Germinal center (tissue), 1 donor: ENCODE results near the gene MAPK12.

Experiments used
- DNase-seq: peaks from one replicate; pipeline ENCODE4 v3.0.0; 2012; ENCODE audit warnings: mixed read lengths, low spot score

Gene MAPK12

GRCh38 chr22:50261615-50262459 is at the start of gene MAPK12:
Gene MAPK12, minus strand, starts transcription at chr22:50261683. Its CDS starts 174 bp downstream, at chr22:50261509.
- no peak for DNase-seq

GRCh38 chr22:50310949-50311444 is 49.5 kb upstream of the MAPK12 start:
- DNase-seq = no peak

GRCh38 chr22:50310031-50310722 is 48.7 kb upstream of the MAPK12 start:
- DNase-seq = no peak

GRCh38 chr22:50309601-50309991 is 48.1 kb upstream of the MAPK12 start:
- no peak for DNase-seq

- DNase-seq = no peak
Measured at GRCh38 chr22:50308986-50309600, 47.6 kb upstream of the MAPK12 start.

GRCh38 chr22:50308597-50308935 is 47.1 kb upstream of the MAPK12 start:
- no peak for DNase-seq

GRCh38 chr22:50307890-50308596 is 46.6 kb upstream of the MAPK12 start:
- DNase-seq = no peak

- DNase-seq = peak; percentile 66
Measured at GRCh38 chr22:50306753-50307749, 45.6 kb upstream of the MAPK12 start, which contains the start of gene PLXNB2. Gene PLXNB2, minus strand, starts transcription at chr22:50307646. Its CDS starts 17,062 bp downstream, at chr22:50290584.

GRCh38 chr22:50305923-50306566 is 44.6 kb upstream of the MAPK12 start:
- DNase-seq = peak; percentile 52

GRCh38 chr22:50305393-50305922 is 44.0 kb upstream of the MAPK12 start:
- no peak for DNase-seq

GRCh38 chr22:50304528-50305392 is 43.3 kb upstream of the MAPK12 start:
- DNase-seq = peak; percentile 51

- peak; percentile 54 for DNase-seq
Measured at GRCh38 chr22:50303848-50304527, 42.5 kb upstream of the MAPK12 start.

- DNase-seq = no peak
Measured at GRCh38 chr22:50303515-50303847, 42.0 kb upstream of the MAPK12 start.

- peak; percentile 19 for DNase-seq
Measured at GRCh38 chr22:50302564-50302963, 41.1 kb upstream of the MAPK12 start.

GRCh38 chr22:50302041-50302541 is 40.6 kb upstream of the MAPK12 start:
- DNase-seq = no peak

GRCh38 chr22:50301581-50301991 is 40.1 kb upstream of the MAPK12 start:
- peak; percentile 54 for DNase-seq

GRCh38 chr22:50300620-50301257 is 39.3 kb upstream of the MAPK12 start:
- DNase-seq = no peak
